CD14-positive monocyte (primary cell): Measurements from ENCODE around the gene AMIGO3. TPM values are rescaled to one million over a fixed set of nuclear protein-coding genes. Genes with fewer than 3 reads are reported as not detected.

Experiments used
- DNase-seq, 3 donors: peaks; one replicate each; pipeline ENCODE4 v3.0.0-alpha.2; 2011 to 2022
- H2AFZ ChIP-seq: 2 replicates; pipeline ENCODE4 v1.6.0; 2012; ENCODE audit warnings: mild to moderate bottlenecking, low read depth, low read length, inconsistent platforms; ENCODE audit not compliant: insufficient read depth, poor library complexity, severe bottlenecking
- H3K27ac ChIP-seq, 2 donors: 1 replicate in 1 of 2; 2 replicates in 1 of 2; pipeline ENCODE4 v1.5.1; 2012 to 2013; ENCODE audit warnings: low read length in 2 of 2, control low read depth in 1 of 2, inconsistent platforms in 1 of 2, low read depth in 1 of 2, mild to moderate bottlenecking in 1 of 2
- H3K27me3 ChIP-seq, 2 donors: one replicate each; pipeline versions ENCODE4 v1.6.0 to v1.6.1; 2011 to 2013; ENCODE audit warnings: low read length in 2 of 2; ENCODE audit not compliant: control insufficient read depth in 2 of 2, insufficient read depth in 2 of 2
- H3K36me3 ChIP-seq, 2 donors: replicated peaks in 1 of 2; 1 replicate in 1 of 2; 2 replicates in 1 of 2; pipeline versions ENCODE4 v1.5.1 to v1.6.1; 2012 to 2013; ENCODE audit warnings: low read length in 2 of 2, control low read depth in 1 of 2, inconsistent platforms in 1 of 2, mild to moderate bottlenecking in 1 of 2; ENCODE audit not compliant: insufficient read depth in 2 of 2, control insufficient read depth in 1 of 2
- H3K4me1 ChIP-seq, 2 donors: 1 replicate in 1 of 2; 2 replicates in 1 of 2; pipeline versions ENCODE4 v1.5.1 to v1.6.1; 2012 to 2013; ENCODE audit warnings: low read length in 2 of 2, control low read depth in 1 of 2, inconsistent platforms in 1 of 2, mild to moderate bottlenecking in 1 of 2, moderate library complexity in 1 of 2; ENCODE audit not compliant: insufficient read depth in 2 of 2, control insufficient read depth in 1 of 2
- H3K4me2 ChIP-seq: replicated peaks from 2 replicates; pipeline ENCODE3; 2012; ENCODE audit warnings: low read length, moderate library complexity, mild to moderate bottlenecking; ENCODE audit not compliant: poor library complexity, severe bottlenecking; ENCODE audit errors: extremely low read depth
- H3K4me3 ChIP-seq, 3 experiments: fragments of 200-600 bp in 1 of 3; sonication (generic) in 1 of 3; replicated peaks in 1 of 3; 1 replicate in 2 of 3; 2 replicates in 1 of 3; pipeline ENCODE4 v1.5.1; 2011 to 2013; ENCODE audit warnings: low read length in 3 of 3, mild to moderate bottlenecking in 3 of 3, control low read depth in 2 of 3, low read depth in 2 of 3, inconsistent platforms in 1 of 3, moderate library complexity in 1 of 3
- H3K79me2 ChIP-seq: 2 replicates; pipeline ENCODE4 v1.6.0; 2012; ENCODE audit warnings: mild to moderate bottlenecking, control low read depth, inconsistent platforms, low read length, moderate library complexity; ENCODE audit not compliant: insufficient read depth
- H3K9ac ChIP-seq: 2 replicates; pipeline ENCODE4 v1.6.0; 2017; ENCODE audit warnings: low read length, mild to moderate bottlenecking; ENCODE audit not compliant: insufficient read depth, poor library complexity, severe bottlenecking
- H3K9me3 ChIP-seq, 2 donors: replicated peaks in 1 of 2; 1 replicate in 1 of 2; 2 replicates in 1 of 2; pipeline versions ENCODE4 v1.5.1 to v1.6.1; 2012 to 2013; ENCODE audit warnings: low read length in 2 of 2, control low read depth in 1 of 2; ENCODE audit not compliant: control insufficient read depth in 1 of 2, insufficient read depth in 1 of 2
- H4K20me1 ChIP-seq: 2 replicates; pipeline ENCODE4 v1.6.0; 2012; ENCODE audit warnings: mild to moderate bottlenecking, low read length, control low read depth, moderate library complexity; ENCODE audit not compliant: insufficient read depth
- H3K27ac Mint-ChIP-seq, 7 donors: one replicate each; pipeline ENCODE4 v1.8.0; 2020; ENCODE audit warnings: mild to moderate bottlenecking in 7 of 7, mixed read lengths in 7 of 7, moderate library complexity in 6 of 7, inconsistent platforms in 2 of 7
- H3K27me3 Mint-ChIP-seq, 3 donors: one replicate each; pipeline ENCODE4 v1.8.0; 2021 to 2022; ENCODE audit warnings: low read depth in 3 of 3, mild to moderate bottlenecking in 3 of 3, mixed read lengths in 3 of 3, moderate library complexity in 3 of 3, inconsistent platforms in 1 of 3
- H3K36me3 Mint-ChIP-seq, 2 donors: one replicate each; pipeline ENCODE4 v1.8.0; 2020; ENCODE audit warnings: mixed read lengths in 2 of 2, inconsistent platforms in 1 of 2, mild to moderate bottlenecking in 1 of 2
- H3K4me1 Mint-ChIP-seq: one replicate; pipeline ENCODE4 v1.8.0; 2020; ENCODE audit warnings: mild to moderate bottlenecking, mixed read lengths
- H3K4me3 Mint-ChIP-seq, 2 donors: one replicate each; pipeline ENCODE4 v1.8.0; 2020; ENCODE audit warnings: mild to moderate bottlenecking in 2 of 2, mixed read lengths in 2 of 2, moderate library complexity in 1 of 2
- H3K9me3 Mint-ChIP-seq, 7 donors: one replicate each; pipeline ENCODE4 v1.8.0; 2020 to 2022; ENCODE audit warnings: mixed read lengths in 7 of 7, mild to moderate bottlenecking in 6 of 7, moderate library complexity in 6 of 7, inconsistent platforms in 2 of 7
- CTCF ChIP-seq: fragments of 200-600 bp; IDR thresholded peaks from one replicate; pipeline ENCODE4 v1.8.0; 2022; ENCODE audit warnings: antibody characterized with exemption, mild to moderate bottlenecking
- WGBS: methylation state at CpG from one replicate; pipeline ENCODE4 v1.1.5; 2013; ENCODE audit warnings: missing lambda C conversion rate; ENCODE audit not compliant: insufficient coverage; 5-methylcytosine and 5-hydroxymethylcytosine counted together
- intact Hi-C, 2 donors: fragments of 100-400 bp; cut with micrococcal nuclease; formaldehyde crosslinking; loops; one replicate each; pipeline versions ENCODE4 v1.15.0 to v1.15.1; 2023
- polyA plus RNA-seq, 3 donors: library from polyadenylated mRNA; depleted of rRNA in 1 of 3; unstranded in 2 of 3; stranded (reverse) in 1 of 3; fragments of 300-500 nt in 2 of 3; fragments of >200 nt in 1 of 3; fragmentation: Illumina TruSeq in 2 of 3; gene quantifications; 1 replicate in 2 of 3; 2 replicates in 1 of 3; pipeline ENCODE4 v1.2.3, GENCODE V29; 2012 to 2021

The AMIGO3 gene
- polyA plus RNA-seq, 3 donors: 0.96 TPM; not detected in 2

DNA sequence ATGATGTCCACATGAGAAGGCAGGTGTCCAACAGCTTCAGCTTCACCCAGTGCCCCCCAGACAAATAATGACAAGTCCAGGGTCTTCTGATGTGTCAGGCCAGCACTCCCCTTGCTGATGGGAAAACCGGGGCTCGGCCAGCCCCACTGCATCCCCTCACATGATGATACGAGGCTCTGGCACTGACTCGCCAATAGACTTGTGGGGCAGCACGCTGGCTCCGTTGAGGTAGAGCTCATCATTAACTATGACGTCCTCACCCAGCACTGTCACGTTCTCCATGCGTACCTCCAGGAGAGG, 2.1 kb upstream of the AMIGO3 start:
- no peak overlapping the region for H3K4me3 Mint-ChIP-seq
- Histone ChIP-seq H3K4me3 (no peak overlapping the region), H3K27me3 (peaks cover 0 to 7% of the 10 kb centered on the region in 2 donors), H3K9me3 (no peaks in the 10 kb centered on the region), H4K20me1 (peaks cover 31% of the 10 kb centered on the region), H3K4me2 (no peak overlapping the region), H3K9ac (no peak overlapping the region), H2AFZ (no peak overlapping the region), H3K79me2 (peaks cover 22% of the 10 kb centered on the region), H3K36me3 (peaks cover 18 to 35% of the 10 kb centered on the region in 2 donors), H3K4me1 (peaks cover 32 to 43% of the 10 kb centered on the region in 2 donors), H3K27ac (peak overlapping the region in 1 of 2 donors; percentile 97)
- peaks cover 7 to 9% (median 7%) of the 10 kb centered on the region in 3 donors for H3K27me3 Mint-ChIP-seq
- peaks cover 0 to 5% (median 0%) of the 10 kb centered on the region in 7 donors for H3K9me3 Mint-ChIP-seq
- H3K36me3 Mint-ChIP-seq: peaks cover 21 to 37% of the 10 kb centered on the region in 2 donors
- H3K4me1 Mint-ChIP-seq: peaks cover 38% of the 10 kb centered on the region
- WGBS: 96% methylated on average over 9 of the region's 9 CpGs
- no peak for DNase-seq
- intact Hi-C loops: loop anchor here (5.0 to 10.0 kb wide), 3 partner anchors 47 to 66 kb away; partner anchors contain the start of genes APEH (in 2 of the 2) and IP6K1 (in 2 of the 2)
- peak overlapping the region in 1 of 7 donors; percentile 15 for H3K27ac Mint-ChIP-seq
- TF ChIP-seq CTCF: no peak

DNA sequence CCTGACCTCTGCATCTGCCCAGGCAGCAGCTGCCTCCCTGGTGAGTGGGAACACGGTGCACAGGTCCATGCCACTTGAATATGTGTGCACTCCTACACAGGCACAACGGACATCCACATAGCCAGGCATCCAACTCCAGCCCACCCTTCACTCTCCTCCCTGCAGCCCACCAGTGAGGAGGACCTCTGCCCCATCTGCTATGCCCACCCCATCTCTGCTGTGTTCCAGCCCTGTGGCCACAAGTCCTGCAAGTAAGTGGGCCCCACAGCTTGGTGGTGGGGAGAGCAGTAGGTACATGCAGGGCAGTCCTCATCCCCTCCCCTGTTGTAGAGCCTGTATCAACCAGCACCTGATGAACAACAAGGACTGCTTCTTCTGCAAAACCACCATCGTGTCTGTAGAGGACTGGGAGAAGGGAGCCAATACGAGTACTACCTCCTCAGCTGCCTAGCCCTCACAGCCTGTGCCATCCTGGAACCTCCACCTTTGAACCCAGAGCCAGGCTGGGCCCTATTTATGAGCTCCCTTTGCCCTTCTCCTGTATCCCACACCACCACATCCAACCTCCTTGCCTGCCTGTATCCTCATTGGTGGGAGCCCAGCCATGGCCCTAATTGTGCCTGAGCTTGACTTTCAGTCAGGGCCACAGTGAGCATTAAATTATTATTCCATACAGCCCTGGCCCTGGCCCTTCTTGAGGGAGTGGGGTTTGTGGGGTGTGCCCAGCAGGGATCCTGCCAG, 1.5 kb upstream of the AMIGO3 start:
- peaks cover 38% of the 10 kb centered on the region for H3K4me1 Mint-ChIP-seq
- Histone ChIP-seq H3K27ac (peak overlapping the region in 1 of 2 donors; percentile 97), H3K9me3 (no peaks in the 10 kb centered on the region), H2AFZ (no peak overlapping the region), H4K20me1 (peaks cover 31% of the 10 kb centered on the region), H3K9ac (no peak overlapping the region), H3K4me2 (no peak overlapping the region), H3K27me3 (peaks cover 0 to 7% of the 10 kb centered on the region in 2 donors), H3K79me2 (peaks cover 22% of the 10 kb centered on the region), H3K36me3 (peaks cover 16 to 33% of the 10 kb centered on the region in 2 donors), H3K4me3 (no peak overlapping the region), H3K4me1 (peaks cover 32 to 43% of the 10 kb centered on the region in 2 donors)
- H3K27ac Mint-ChIP-seq: peak overlapping the region; percentile 15 to 81 (median 57)
- H3K4me3 Mint-ChIP-seq: no peak overlapping the region
- peaks cover 25 to 39% of the 10 kb centered on the region in 2 donors for H3K36me3 Mint-ChIP-seq
- WGBS: 80% methylated on average over 2 of the region's 4 CpGs
- H3K27me3 Mint-ChIP-seq: peaks cover 7 to 9% (median 7%) of the 10 kb centered on the region in 3 donors
- H3K9me3 Mint-ChIP-seq: peaks cover 0 to 5% (median 0%) of the 10 kb centered on the region in 7 donors
- DNase-seq: peak in 1 of 3 donors; percentile 4
- no peak for TF ChIP-seq CTCF
- intact Hi-C loops: loop anchor here (5.0 to 10.0 kb wide), 3 partner anchors 46 to 66 kb away; partner anchors contain the start of genes APEH (in 2 of the 2) and IP6K1 (in 2 of the 2)
